ENCODE results near the gene TASP1.

DNA sequence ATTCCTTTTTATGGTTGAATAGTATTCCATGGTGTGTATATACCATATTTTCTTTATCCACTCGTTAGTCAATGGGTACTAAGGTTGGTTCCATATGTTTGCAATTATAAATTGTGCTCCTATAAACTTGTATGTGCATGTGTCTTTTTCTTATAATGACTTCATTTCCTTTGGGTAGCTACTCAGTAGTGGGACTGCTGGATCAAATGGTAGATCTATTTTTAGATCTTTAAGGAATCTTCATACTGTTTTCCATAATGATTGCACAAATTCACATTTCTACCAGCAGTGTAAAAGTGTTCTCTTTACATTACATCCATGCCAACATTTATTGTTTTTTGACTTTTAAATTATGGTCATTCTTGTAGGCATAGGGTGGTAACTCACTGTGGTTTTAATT, 164.3 kb downstream of the TASP1 start:
- TF ChIP-seq, protein P1, sequence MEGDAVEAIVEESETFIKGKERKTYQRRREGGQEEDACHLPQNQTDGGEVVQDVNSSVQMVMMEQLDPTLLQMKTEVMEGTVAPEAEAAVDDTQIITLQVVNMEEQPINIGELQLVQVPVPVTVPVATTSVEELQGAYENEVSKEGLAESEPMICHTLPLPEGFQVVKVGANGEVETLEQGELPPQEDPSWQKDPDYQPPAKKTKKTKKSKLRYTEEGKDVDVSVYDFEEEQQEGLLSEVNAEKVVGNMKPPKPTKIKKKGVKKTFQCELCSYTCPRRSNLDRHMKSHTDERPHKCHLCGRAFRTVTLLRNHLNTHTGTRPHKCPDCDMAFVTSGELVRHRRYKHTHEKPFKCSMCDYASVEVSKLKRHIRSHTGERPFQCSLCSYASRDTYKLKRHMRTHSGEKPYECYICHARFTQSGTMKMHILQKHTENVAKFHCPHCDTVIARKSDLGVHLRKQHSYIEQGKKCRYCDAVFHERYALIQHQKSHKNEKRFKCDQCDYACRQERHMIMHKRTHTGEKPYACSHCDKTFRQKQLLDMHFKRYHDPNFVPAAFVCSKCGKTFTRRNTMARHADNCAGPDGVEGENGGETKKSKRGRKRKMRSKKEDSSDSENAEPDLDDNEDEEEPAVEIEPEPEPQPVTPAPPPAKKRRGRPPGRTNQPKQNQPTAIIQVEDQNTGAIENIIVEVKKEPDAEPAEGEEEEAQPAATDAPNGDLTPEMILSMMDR (IDR thresholded peaks at IDR 0.05; ENCODE audit: low read depth, low read length), result no peak
- no peak for TF ChIP-seq EZH2phosphoT487 (IDR thresholded peaks at IDR 0.05; ENCODE audit: low read depth)

Measured in OCI-LY3 (cell line).